Fibroblast of villous mesenchyme (primary cell): Measurements from ENCODE around the gene CIC. TPM values are rescaled to one million over a fixed set of nuclear protein-coding genes. Genes with fewer than 3 reads are reported as not detected.

Experiments
- DNase-seq: peaks from one replicate; pipeline ENCODE4 v3.0.0-alpha.2; 2010; ENCODE audit warnings: low read depth
- H3K4me3 ChIP-seq: 2 replicates; pipeline ENCODE4 v1.5.1; 2011; ENCODE audit warnings: low read depth, mild to moderate bottlenecking, low read length
- CTCF ChIP-seq: IDR thresholded peaks from 2 replicates; pipeline ENCODE4 v1.5.1; 2012; ENCODE audit warnings: low read depth, mild to moderate bottlenecking, low read length; ENCODE audit not compliant: insufficient read depth
- total RNA-seq: library from RNA; depleted of rRNA; stranded (reverse); fragments of >200 nt; gene quantifications from 2 replicates; pipeline ENCODE4 v1.2.3, GENCODE V29; 2012

The CIC gene
- total RNA-seq, 1 donor = 23.7 TPM

GRCh38 chr19:42313840-42314755 lies 45.0 kb downstream of the CIC start:
- DNase-seq = no peak
- no peak overlapping the region for H3K4me3 ChIP-seq
- no peak for TF ChIP-seq CTCF

GRCh38 chr19:42315024-42315423 lies 46.0 kb downstream of the CIC start:
- no peak overlapping the region for H3K4me3 ChIP-seq
- TF ChIP-seq CTCF = no peak
- no peak for DNase-seq

- no peak for DNase-seq
- TF ChIP-seq CTCF = no peak
- no peak overlapping the region for H3K4me3 ChIP-seq
These were observed 47.5 kb downstream of the CIC start for GRCh38 chr19:42316223-42317211.

GRCh38 chr19:42317535-42317934 lies 48.5 kb downstream of the CIC start:
- DNase-seq = no peak
- TF ChIP-seq CTCF = no peak
- no peak overlapping the region for H3K4me3 ChIP-seq

GRCh38 chr19:42322305-42322704 lies 53.3 kb downstream of the CIC start:
- DNase-seq = no peak
- TF ChIP-seq CTCF = no peak
- H3K4me3 ChIP-seq = no peak overlapping the region

GRCh38 chr19:42323473-42323851 lies 54.4 kb downstream of the CIC start:
- H3K4me3 ChIP-seq = no peak overlapping the region
- no peak for DNase-seq
- TF ChIP-seq CTCF = no peak
